Peyer's patch (tissue), 4 donors: Measurements from ENCODE around the gene USP30. TPM values are rescaled to one million over a fixed set of nuclear protein-coding genes. Genes with fewer than 3 reads are reported as not detected.
A peak's percentile ranks its signal among the peaks of the same experiment; 100 is the strongest.

Experiments
- DNase-seq, 3 donors: peaks; one replicate each; pipeline ENCODE4 v3.0.0-alpha.2; 2017 to 2019
- H3K27ac ChIP-seq, 4 donors: fragments of 200-600 bp; sonication (generic); one replicate each; pipeline ENCODE4 v1.5.1; 2016 to 2019
- H3K27me3 ChIP-seq, 2 donors: fragments of 200-600 bp; sonication (generic); one replicate each; pipeline ENCODE4 v1.5.1; 2019
- H3K36me3 ChIP-seq, 3 donors: fragments of 200-600 bp; sonication (generic); one replicate each; pipeline ENCODE4 v1.5.1; 2016 to 2019
- H3K4me1 ChIP-seq, 4 donors: fragments of 200-600 bp; sonication (generic); one replicate each; pipeline ENCODE4 v1.5.1; 2016 to 2019
- H3K4me3 ChIP-seq, 4 donors: fragments of 200-600 bp; sonication (generic); 1 replicate in 3 of 4; 2 replicates in 1 of 4; pipeline ENCODE4 v1.5.1; 2016 to 2019; ENCODE audit warnings: mild to moderate bottlenecking in 1 of 4
- H3K9me3 ChIP-seq, 4 donors: fragments of 200-600 bp; sonication (generic); one replicate each; pipeline ENCODE4 v1.5.1; 2016 to 2019; ENCODE audit warnings: mild to moderate bottlenecking in 1 of 4
- POLR2A ChIP-seq, 2 donors: fragments of 450-650 bp; IDR thresholded peaks; one replicate each; pipeline ENCODE4 v1.5.1; 2017; ENCODE audit warnings: antibody characterized with exemption in 2 of 2, mild to moderate bottlenecking in 2 of 2, moderate library complexity in 2 of 2
- total RNA-seq, 4 donors: library from RNA; depleted of rRNA; stranded (reverse); fragments of >200 nt; gene quantifications; one replicate each; pipeline ENCODE4 v1.1.0, GENCODE V29; 2016
- TF ChIP-seq, protein P1 (sequence below), 6 experiments: fragments of 450-650 bp in 4 of 6; fragments of 200-600 bp in 2 of 6; sonication (generic) in 1 of 6; IDR thresholded peaks; one replicate each; pipeline ENCODE4 v1.5.1; 2017 to 2019; ENCODE audit warnings: antibody characterized with exemption in 6 of 6, mild to moderate bottlenecking in 3 of 6, moderate library complexity in 1 of 6

The USP30 gene
- total RNA-seq, 4 donors from 2014 or later: 7.4 to 45.4 (median 34.5) TPM

GRCh38 chr12:109089683-109090082 is 37.3 kb downstream of the USP30 start:
- TF ChIP-seq POLR2A (IDR thresholded peaks at IDR 0.05): no peak
- TF ChIP-seq, protein P1, sequence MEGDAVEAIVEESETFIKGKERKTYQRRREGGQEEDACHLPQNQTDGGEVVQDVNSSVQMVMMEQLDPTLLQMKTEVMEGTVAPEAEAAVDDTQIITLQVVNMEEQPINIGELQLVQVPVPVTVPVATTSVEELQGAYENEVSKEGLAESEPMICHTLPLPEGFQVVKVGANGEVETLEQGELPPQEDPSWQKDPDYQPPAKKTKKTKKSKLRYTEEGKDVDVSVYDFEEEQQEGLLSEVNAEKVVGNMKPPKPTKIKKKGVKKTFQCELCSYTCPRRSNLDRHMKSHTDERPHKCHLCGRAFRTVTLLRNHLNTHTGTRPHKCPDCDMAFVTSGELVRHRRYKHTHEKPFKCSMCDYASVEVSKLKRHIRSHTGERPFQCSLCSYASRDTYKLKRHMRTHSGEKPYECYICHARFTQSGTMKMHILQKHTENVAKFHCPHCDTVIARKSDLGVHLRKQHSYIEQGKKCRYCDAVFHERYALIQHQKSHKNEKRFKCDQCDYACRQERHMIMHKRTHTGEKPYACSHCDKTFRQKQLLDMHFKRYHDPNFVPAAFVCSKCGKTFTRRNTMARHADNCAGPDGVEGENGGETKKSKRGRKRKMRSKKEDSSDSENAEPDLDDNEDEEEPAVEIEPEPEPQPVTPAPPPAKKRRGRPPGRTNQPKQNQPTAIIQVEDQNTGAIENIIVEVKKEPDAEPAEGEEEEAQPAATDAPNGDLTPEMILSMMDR (IDR thresholded peaks at IDR 0.05): no peak
- peaks cover 0 to 41% (median 3%) of the 10 kb centered on the region in 3 donors for H3K36me3 ChIP-seq
- no peak for DNase-seq
- H3K4me3 ChIP-seq: no peak overlapping the region
- H3K4me1 ChIP-seq: peaks cover 0 to 17% (median 1%) of the 10 kb centered on the region in 4 donors
- H3K27ac ChIP-seq: no peak overlapping the region
- H3K27me3 ChIP-seq: no peaks in the 10 kb centered on the region
- H3K9me3 ChIP-seq: no peaks in the 10 kb centered on the region

DNA sequence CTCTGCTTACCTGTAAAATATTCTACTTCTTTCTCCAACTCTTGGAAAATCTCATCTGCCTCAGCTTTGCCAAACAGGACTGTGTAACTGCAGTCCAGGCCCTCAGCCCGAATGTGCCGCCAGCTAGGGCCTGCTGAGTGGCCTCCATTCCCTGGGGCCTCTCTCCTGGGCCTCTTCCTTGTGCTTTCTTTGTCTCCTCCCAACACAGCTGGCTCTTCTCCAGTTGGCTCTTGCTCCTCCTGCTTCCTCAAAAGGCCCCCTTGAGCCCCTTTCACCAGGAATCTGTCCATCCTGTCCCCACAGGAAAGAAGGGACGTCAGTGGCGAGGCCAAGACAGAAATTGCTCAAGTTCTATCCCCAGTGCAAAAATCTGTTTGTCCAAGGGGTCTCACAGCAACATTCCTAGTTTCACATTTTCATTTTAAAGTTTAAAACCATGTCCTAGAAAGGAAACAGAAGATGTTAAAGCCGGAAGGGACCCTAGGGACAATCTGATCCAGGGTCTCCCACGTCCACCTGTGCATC is 40.2 kb downstream of the USP30 start:
- Histone ChIP-seq H3K4me3 (peak overlapping the region; percentile 34 to 62 (median 52)), H3K9me3 (no peaks in the 10 kb centered on the region), H3K27me3 (no peaks in the 10 kb centered on the region), H3K27ac (peak overlapping the region in 3 of 4 donors; percentile 60 to 65 (median 62)), H3K4me1 (peaks cover 0 to 16% (median 4%) of the 10 kb centered on the region in 4 donors), H3K36me3 (peaks cover 0 to 23% (median 0%) of the 10 kb centered on the region in 3 donors)
- no peak for DNase-seq
- TF ChIP-seq, protein P1 (IDR thresholded peaks at IDR 0.05): no peak

DNA sequence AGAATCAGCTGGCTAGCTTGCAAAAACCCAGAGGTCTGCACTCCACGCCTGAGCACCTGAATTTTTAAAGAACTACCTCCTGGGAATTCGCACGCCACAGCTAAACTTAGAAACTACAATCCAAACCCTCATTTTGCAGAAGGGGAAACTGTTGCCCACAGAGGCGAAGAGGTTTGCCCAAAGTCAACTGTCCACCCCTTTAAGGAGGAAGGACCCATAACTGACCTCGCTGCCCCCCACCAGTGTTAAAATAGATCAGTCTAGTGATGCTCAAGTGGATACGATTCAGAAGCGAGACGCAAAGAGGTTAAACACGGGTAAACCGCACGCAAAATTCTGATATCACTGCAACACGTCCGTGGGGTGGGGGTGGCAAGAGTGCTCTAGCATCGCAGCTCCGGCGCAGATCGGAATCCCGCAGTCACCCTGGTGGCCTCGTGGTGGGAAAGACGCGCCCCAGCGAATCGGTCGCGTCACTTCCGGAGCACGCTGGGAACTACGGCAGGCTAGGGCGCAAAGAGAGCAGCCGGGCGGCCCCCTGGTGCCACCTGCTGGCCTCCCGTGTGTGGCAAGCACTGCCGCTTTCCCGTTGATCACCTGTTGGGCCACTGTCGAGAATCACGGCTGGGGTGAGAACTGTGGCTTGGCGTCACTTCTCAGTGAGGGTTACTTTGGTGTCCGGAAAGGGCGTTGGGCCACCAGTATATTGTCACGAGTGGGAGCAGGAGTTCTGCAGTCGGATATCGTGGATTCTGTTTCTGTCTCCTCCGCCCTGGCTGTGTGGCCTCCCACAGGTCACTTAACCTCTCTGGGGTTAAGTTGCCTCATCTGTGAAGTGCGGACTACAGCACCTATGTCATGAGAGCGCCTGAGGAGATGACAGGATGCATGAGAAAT is 40.9 kb downstream of the USP30 start, which contains the start of gene ALKBH2:
Gene ALKBH2 (minus strand): TSS at position 451 of the 897 bp plus-strand sequence. CDS start 686 bp downstream, outside the sequence.
- no peaks in the 10 kb centered on the region for H3K9me3 ChIP-seq
- no peaks in the 10 kb centered on the region for H3K27me3 ChIP-seq
- peaks cover 0 to 17% (median 0%) of the 10 kb centered on the region in 3 donors for H3K36me3 ChIP-seq
- H3K27ac ChIP-seq: peak within 1 kb of the TSS; percentile 58 to 65 (median 61)
- TF ChIP-seq, protein P1 (IDR thresholded peaks at IDR 0.05): peak; percentile 92 to 99 (median 98)
- TF ChIP-seq POLR2A (IDR thresholded peaks at IDR 0.05): peak in 1 of 2 donors; percentile 44
- H3K4me1 ChIP-seq: peaks cover 0 to 17% (median 5%) of the 10 kb centered on the region in 4 donors
- DNase-seq: peak; percentile 92 to 97 (median 96)
- peak within 1 kb of the TSS; percentile 34 to 62 (median 52) for H3K4me3 ChIP-seq

DNA sequence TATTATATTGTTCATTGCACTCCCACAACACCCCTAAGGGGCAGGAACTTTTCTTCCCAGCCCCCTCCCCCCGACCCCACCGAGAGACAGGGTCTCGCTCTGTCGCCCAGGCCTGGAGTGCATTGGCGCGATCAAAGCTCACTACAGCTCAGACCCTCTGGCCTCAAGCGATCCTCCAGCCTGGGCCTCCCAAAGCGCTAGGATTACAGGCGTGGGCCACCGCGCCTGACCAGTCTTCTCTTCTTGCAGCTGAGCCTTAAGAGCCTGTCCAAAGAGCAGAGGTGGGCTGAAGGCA is 44.7 kb downstream of the USP30 start:
- no peak for TF ChIP-seq POLR2A (IDR thresholded peaks at IDR 0.05)
- TF ChIP-seq, protein P1 (IDR thresholded peaks at IDR 0.05): no peak
- DNase-seq: no peak
- H3K27ac ChIP-seq: no peak overlapping the region
- no peak overlapping the region for H3K4me3 ChIP-seq
- H3K27me3 ChIP-seq: no peaks in the 10 kb centered on the region
- H3K9me3 ChIP-seq: no peaks in the 10 kb centered on the region
- peaks cover 0 to 4% (median 0%) of the 10 kb centered on the region in 3 donors for H3K36me3 ChIP-seq
- peaks cover 0 to 32% (median 5%) of the 10 kb centered on the region in 4 donors for H3K4me1 ChIP-seq

- H3K27me3 ChIP-seq: no peaks in the 10 kb centered on the region
- peak; percentile 98 to 99 (median 99) for DNase-seq
- H3K4me3 ChIP-seq: peak within 1 kb of the TSS; percentile 69 to 82 (median 75)
- no peak for TF ChIP-seq POLR2A (IDR thresholded peaks at IDR 0.05)
- TF ChIP-seq, protein P1 (IDR thresholded peaks at IDR 0.05): no peak
- H3K4me1 ChIP-seq: peaks cover 0 to 27% (median 5%) of the 10 kb centered on the region in 4 donors
- H3K27ac ChIP-seq: peak within 1 kb of the TSS; percentile 66 to 88 (median 86)
- no peaks in the 10 kb centered on the region for H3K9me3 ChIP-seq
- H3K36me3 ChIP-seq: peaks cover 0 to 9% (median 0%) of the 10 kb centered on the region in 3 donors
Measured at GRCh38 chr12:109097435-109098182, 45.2 kb downstream of the USP30 start, which contains the start of gene UNG. UNG (plus strand) TSS chr12:109097597; CDS start chr12:109097680, 83 bp downstream.
